K562 (cell line): ENCODE results near the gene KIF5C. TPM values are rescaled to one million over a fixed set of nuclear protein-coding genes. Genes with fewer than 3 reads are reported as not detected.

Source experiments
- ATAC-seq: fragments of 200-7000 bp; cut with Tn5 transposase; 3 replicates; pipeline ENCODE4 v1.9.1; 2020; ENCODE audit warnings: moderate library complexity
- BruUV-seq: library from RNA; stranded (reverse); fragments of 400-500 nt; replicated peaks from 2 replicates; lab custom pipeline; 2021; lab: Mats Ljungman, UMichigan
- CTCF ChIA-PET: fragments of 300-600 bp; formaldehyde crosslinking; extraction: SDS; loops from one replicate; lab custom pipeline; 2021; ENCODE audit warnings: low intra/inter-chr PET ratio; lab: Yijun Ruan, JAX
- POLR2A ChIA-PET: fragments of 300-600, 350-650 bp; sonication (Branson Sonifier 250); formaldehyde crosslinking; extraction: SDS; loops from one replicate; lab custom pipeline; 2021; ENCODE audit warnings: antibody characterized with exemption, inconsistent platforms; lab: Yijun Ruan, JAX
- DNase-seq, 4 experiments: peaks; one replicate each; pipeline versions ENCODE4 v3.0.0 to v3.0.0-alpha.2; 2011 to 2018; ENCODE audit warnings: low spot score in 3 of 4, mixed read lengths in 3 of 4; ENCODE audit errors: extremely low read depth in 1 of 4
- FAIRE-seq: peaks from 2 replicates; lab custom pipeline; 2011; peaks lifted over from hg19 to GRCh38; lab: Jason Lieb, UNC
- H2AFZ ChIP-seq: 2 replicates; pipeline ENCODE4 v1.6.0; 2011; ENCODE audit warnings: low read depth, low read length, control low read depth, inconsistent platforms
- H3K27ac ChIP-seq: fragments of 200-600 bp; 3 replicates; pipeline ENCODE4 v1.8.0; 2011; ENCODE audit warnings: low read depth, mild to moderate bottlenecking, control low read depth, inconsistent platforms, low read length, moderate library complexity, mixed read lengths; ENCODE audit errors: extremely low read depth
- H3K27me3 ChIP-seq, 2 experiments: fragments of 300-600 bp in 1 of 2; 2 replicates in 1 of 2; 3 replicates in 1 of 2; pipeline versions ENCODE4 v1.6.0 to v1.8.0; 2011; ENCODE audit warnings: inconsistent platforms in 2 of 2, low read length in 2 of 2, mild to moderate bottlenecking in 1 of 2, mixed read lengths in 1 of 2, moderate library complexity in 1 of 2; ENCODE audit not compliant: control insufficient read depth in 2 of 2, insufficient read depth in 2 of 2
- H3K36me3 ChIP-seq: fragments of 300-600 bp; 3 replicates; pipeline ENCODE4 v1.8.0; 2011; ENCODE audit warnings: mild to moderate bottlenecking, low read length, inconsistent platforms; ENCODE audit not compliant: control insufficient read depth, insufficient read depth
- H3K4me1 ChIP-seq, 2 experiments: fragments of 200-600 bp in 1 of 2; replicated peaks in 1 of 2; 2 replicates in 1 of 2; 3 replicates in 1 of 2; pipeline versions ENCODE4 v1.5.1 to v1.8.0; 2011; ENCODE audit warnings: inconsistent platforms in 2 of 2, low read length in 2 of 2, mild to moderate bottlenecking in 1 of 2, mixed read lengths in 1 of 2, moderate library complexity in 1 of 2; ENCODE audit not compliant: control insufficient read depth in 2 of 2, insufficient read depth in 2 of 2
- H3K4me2 ChIP-seq: 2 replicates; pipeline ENCODE4 v1.6.1; 2011; ENCODE audit warnings: low read length, control low read depth, inconsistent platforms, mixed read lengths; ENCODE audit not compliant: insufficient read depth
- H3K4me3 ChIP-seq: fragments of 200-600 bp; sonication (generic), shearing (Covaris generic); 2 replicates; pipeline ENCODE4 v1.5.1; 2016; ENCODE audit warnings: control low read depth, inconsistent platforms
- H3K79me2 ChIP-seq: fragments of 200-600 bp; 3 replicates; pipeline ENCODE4 v1.8.0; 2011; ENCODE audit warnings: low read length, inconsistent platforms; ENCODE audit not compliant: control insufficient read depth, insufficient read depth
- H3K9ac ChIP-seq, 2 experiments: 2 replicates each; pipeline versions ENCODE4 v1.6.0 to v1.6.1; 2011; ENCODE audit warnings: low read depth in 2 of 2, low read length in 2 of 2, control low read depth in 1 of 2, inconsistent platforms in 1 of 2, mild to moderate bottlenecking in 1 of 2, mixed read lengths in 1 of 2; ENCODE audit not compliant: insufficient read depth in 1 of 2
- H3K9me1 ChIP-seq: one replicate; pipeline ENCODE4 v1.6.0; 2011; ENCODE audit warnings: inconsistent platforms, mild to moderate bottlenecking, low read length, moderate library complexity; ENCODE audit not compliant: control insufficient read depth, insufficient read depth
- H3K9me3 ChIP-seq: replicated peaks from 2 replicates; pipeline ENCODE4 v1.5.1; 2011; ENCODE audit warnings: low read depth, low read length, inconsistent platforms; ENCODE audit not compliant: control insufficient read depth, insufficient read depth
- H4K20me1 ChIP-seq: replicated peaks from 2 replicates; pipeline ENCODE4 v1.6.1; 2011; ENCODE audit warnings: low read length, inconsistent platforms, mixed read lengths; ENCODE audit not compliant: control insufficient read depth, insufficient read depth
- BMI1 ChIP-seq: fragments of 150-350 bp; IDR thresholded peaks from 2 replicates; pipeline ENCODE4 v1.6.1; 2014; ENCODE audit warnings: low read length
- BRD9 ChIP-seq: fragments of 450-650 bp; IDR thresholded peaks from 2 replicates; pipeline ENCODE4 v1.6.1; 2018; ENCODE audit warnings: low read depth; ENCODE audit not compliant: partially characterized antibody
- CHAMP1 ChIP-seq: fragments of 450-650 bp; IDR thresholded peaks from 2 replicates; pipeline ENCODE4 v1.6.1; 2016; ENCODE audit warnings: mild to moderate bottlenecking
- GTF2B ChIP-seq: IDR thresholded peaks from 2 replicates; pipeline ENCODE4 v1.6.1; 2011; ENCODE audit not compliant: insufficient read length; ENCODE audit errors: extremely low read depth
- HIVEP1 ChIP-seq: fragments of 250-450 bp; sonication (Bioruptor Pico); IDR thresholded peaks from 2 replicates; pipeline ENCODE4 v1.4.0; 2020; ENCODE audit warnings: mild to moderate bottlenecking
- MLLT1 ChIP-seq, 2 experiments: fragments of 450-650 bp; IDR thresholded peaks; 2 replicates each; pipeline ENCODE4 v1.6.1; 2016
- MYC ChIP-seq, 2 experiments: fragments of 250-450 bp in 1 of 2; sonication (Bioruptor Pico) in 1 of 2; IDR thresholded peaks; 2 replicates each; pipeline versions ENCODE4 v1.5.1 to v1.6.1; 2012 to 2021; ENCODE audit warnings: low read depth in 2 of 2, borderline replicate concordance in 1 of 2, improper control_type of control experiment in 1 of 2, low read length in 1 of 2, mild to moderate bottlenecking in 1 of 2, moderate library complexity in 1 of 2
- PRDM10 ChIP-seq: fragments of 450-650 bp; IDR thresholded peaks from 2 replicates; pipeline ENCODE4 v1.6.1; 2018; ENCODE audit not compliant: partially characterized antibody
- ZNF274 ChIP-seq: IDR thresholded peaks from 2 replicates; pipeline ENCODE4 v1.6.1; 2011; ENCODE audit warnings: low read depth, mild to moderate bottlenecking, low read length, moderate library complexity, borderline replicate concordance
- ZNF57 ChIP-seq: fragments of 450-650 bp; formaldehyde crosslinking; IDR thresholded peaks from 2 replicates; pipeline ENCODE4 v1.4.0; 2020; ENCODE audit warnings: mild to moderate bottlenecking, moderate library complexity
- WGBS: fragments of 100-300 bp; shearing (Covaris generic); methylation state at CpG from one replicate; pipeline ENCODE4 v1.1.6; 2016; ENCODE audit warnings: low coverage, mixed read lengths; ENCODE audit not compliant: insufficient coverage; ENCODE audit errors: missing lambda C conversion rate; 5-methylcytosine and 5-hydroxymethylcytosine counted together
- in situ Hi-C: fragments of 300-500 bp; cut with MboI; formaldehyde crosslinking; loops from 4 replicates; pipeline ENCODE4 v1.15.0; 2018; ENCODE audit warnings: inconsistent platforms, mixed read lengths
- intact Hi-C: fragments of 100-400 bp; cut with micrococcal nuclease; formaldehyde crosslinking; loops from 2 replicates; pipeline ENCODE4 v1.14.2; 2022
- polyA plus RNA-seq, 8 experiments: library from polyadenylated mRNA; depleted of rRNA in 4 of 8; stranded (reverse) in 5 of 8; unstranded in 3 of 8; fragments of >200 nt; fragmentation: Nextera tagmentation in 2 of 8; fragmentation: Illumina TruSeq in 1 of 8; extraction: Ambion mirVana in 2 of 8; extraction: Trizol in 1 of 8; gene quantifications; 2 replicates each; pipeline versions ENCODE4 v1.2.1 to v1.2.3, GENCODE V29; 2011 to 2014; ENCODE audit warnings: inconsistent platforms in 1 of 8, missing spikeins in 1 of 8
- total RNA-seq, 7 experiments: library from RNA; depleted of rRNA in 6 of 7; stranded (reverse); fragments of >200 nt in 6 of 7; fragmentation: Illumina TruSeq in 2 of 7; extraction: Trizol in 2 of 7; gene quantifications; 2 replicates each; pipeline versions ENCODE4 v1.2.1 to v1.2.3, GENCODE V29; 2011 to 2021; ENCODE audit warnings: low replicate concordance in 1 of 7

Gene KIF5C
- total and polyA plus RNA-seq, 9 of the 15 experiments (the other 6 are each of a cell fraction or from before 2014, with no cell fraction given) = 0.01 to 0.09 (median 0.01) TPM; not detected in 6

GRCh38 chr2:148978026-148978685 is 103.1 kb downstream of the KIF5C start:
- no peaks in the 10 kb centered on the region for H3K27me3 ChIP-seq
- TF ChIP-seq MYC (IDR thresholded peaks at IDR 0.05; ENCODE audit: low read depth, low read length) (no peak), MYC (CRISPR knock-in tag; IDR thresholded peaks at IDR 0.05; ENCODE audit: borderline replicate concordance, low read depth) (no peak), ZNF274 (no peak), HIVEP1 (no peak), GTF2B (no peak), CHAMP1 (no peak), MLLT1 (IDR thresholded peaks at IDR 0.05) (no peak), BRD9 (no peak), ZNF57 (no peak), BMI1 (no peak), PRDM10 (no peak)
- H3K79me2 ChIP-seq = no peaks in the 10 kb centered on the region
- H3K9me3 ChIP-seq = no peaks in the 10 kb centered on the region
- ChIA-PET CTCF (no interaction called here), POLR2A (interaction anchor here (0.8 to 1.1 kb wide), 2 partner anchors 9 to 104 kb away, joined by 3 read pairs; no protein-coding TSS in a partner anchor)
- in situ Hi-C loops (loop anchor here (25.0 kb wide), 1 partner anchor 1041 kb away; no protein-coding TSS in a partner anchor), intact Hi-C loops (no loop called here)
- H3K4me1 ChIP-seq = no peaks in the 10 kb centered on the region
- H3K36me3 ChIP-seq = no peaks in the 10 kb centered on the region
- H3K27ac ChIP-seq = no peak overlapping the region
- H3K9me1 ChIP-seq = no peaks in the 10 kb centered on the region
- ATAC-seq (no peak), FAIRE-seq (no peak), DNase-seq (no peak)
- no TSS peak for BruUV-seq
- no peak overlapping the region for H3K9ac ChIP-seq
- whole genome bisulfite sequencing = under 1% methylated on average over 7 of the region's 7 CpGs
- no peaks in the 10 kb centered on the region for H4K20me1 ChIP-seq
- no peak overlapping the region for H2AFZ ChIP-seq
- H3K4me3 ChIP-seq = no peak overlapping the region
- no peak overlapping the region for H3K4me2 ChIP-seq
